Measurements from ENCODE around the gene HSPA12B.

Gene HSPA12B

GRCh38 chr20:3704087-3704486 lies 28.4 kb upstream of the HSPA12B start:
- no peak for DNase-seq

GRCh38 chr20:3705491-3705969 lies 27.0 kb upstream of the HSPA12B start:
- no peak for DNase-seq

GRCh38 chr20:3705970-3706739 lies 26.3 kb upstream of the HSPA12B start:
- no peak for DNase-seq

DNA sequence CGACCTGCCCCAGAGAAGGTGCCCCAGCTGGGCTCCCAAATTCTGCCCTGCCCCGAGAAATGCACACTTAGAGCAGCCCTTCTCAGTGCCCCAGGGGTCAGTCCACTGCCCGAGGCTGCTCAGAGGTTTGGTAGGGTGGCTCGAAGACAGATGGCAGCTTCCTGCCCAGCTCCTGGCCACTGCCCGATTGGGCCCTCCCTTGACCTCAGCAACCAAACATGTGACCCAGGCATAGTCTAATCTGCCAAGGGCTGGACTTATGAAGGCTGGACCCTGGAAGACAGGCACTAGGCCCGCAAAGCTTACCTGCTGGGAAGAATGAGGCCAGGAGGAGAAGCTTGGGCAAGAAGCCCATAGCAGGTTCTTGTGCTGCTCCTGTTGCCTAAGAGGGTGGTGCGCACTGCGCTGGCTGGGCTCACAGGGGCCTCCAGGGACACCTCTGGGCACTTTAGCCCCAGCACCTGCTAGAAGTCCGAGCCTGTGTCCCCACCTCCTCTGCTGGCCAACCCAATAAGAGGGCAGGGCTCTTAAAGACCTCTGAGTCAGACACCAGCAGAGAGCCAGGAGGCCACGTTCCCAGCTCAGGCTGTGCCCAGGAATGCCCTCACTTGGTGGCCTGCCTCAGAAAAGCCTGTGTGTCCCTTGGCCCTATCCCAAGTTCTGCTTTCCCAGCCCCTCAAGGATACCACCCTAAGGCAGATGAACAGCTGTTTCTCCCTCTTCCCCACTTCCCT lies 25.5 kb upstream of the HSPA12B start:
- DNase-seq, result no peak

DNA sequence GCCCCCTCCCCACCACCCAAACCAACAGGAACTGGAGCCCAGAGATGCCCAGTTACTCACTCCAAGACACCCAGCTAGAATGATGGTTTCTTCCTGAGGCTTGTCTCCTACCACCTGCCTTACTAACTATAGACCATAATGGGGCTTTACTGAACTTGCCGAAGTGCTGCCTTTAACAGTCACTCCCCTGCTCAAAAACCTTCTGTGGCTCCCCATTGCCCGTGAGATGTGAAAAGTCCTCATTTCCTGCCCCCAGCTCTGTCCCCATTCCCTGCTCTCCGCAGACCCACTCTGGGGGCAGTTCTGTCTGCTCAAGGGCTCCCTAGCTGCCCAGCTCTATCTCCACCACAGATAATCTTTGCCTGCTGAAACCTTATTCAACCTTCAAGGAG lies 25.0 kb upstream of the HSPA12B start:
- DNase-seq, result no peak

- no peak for DNase-seq
These were observed 22.4 kb upstream of the HSPA12B start for GRCh38 chr20:3710011-3710466.

DNA sequence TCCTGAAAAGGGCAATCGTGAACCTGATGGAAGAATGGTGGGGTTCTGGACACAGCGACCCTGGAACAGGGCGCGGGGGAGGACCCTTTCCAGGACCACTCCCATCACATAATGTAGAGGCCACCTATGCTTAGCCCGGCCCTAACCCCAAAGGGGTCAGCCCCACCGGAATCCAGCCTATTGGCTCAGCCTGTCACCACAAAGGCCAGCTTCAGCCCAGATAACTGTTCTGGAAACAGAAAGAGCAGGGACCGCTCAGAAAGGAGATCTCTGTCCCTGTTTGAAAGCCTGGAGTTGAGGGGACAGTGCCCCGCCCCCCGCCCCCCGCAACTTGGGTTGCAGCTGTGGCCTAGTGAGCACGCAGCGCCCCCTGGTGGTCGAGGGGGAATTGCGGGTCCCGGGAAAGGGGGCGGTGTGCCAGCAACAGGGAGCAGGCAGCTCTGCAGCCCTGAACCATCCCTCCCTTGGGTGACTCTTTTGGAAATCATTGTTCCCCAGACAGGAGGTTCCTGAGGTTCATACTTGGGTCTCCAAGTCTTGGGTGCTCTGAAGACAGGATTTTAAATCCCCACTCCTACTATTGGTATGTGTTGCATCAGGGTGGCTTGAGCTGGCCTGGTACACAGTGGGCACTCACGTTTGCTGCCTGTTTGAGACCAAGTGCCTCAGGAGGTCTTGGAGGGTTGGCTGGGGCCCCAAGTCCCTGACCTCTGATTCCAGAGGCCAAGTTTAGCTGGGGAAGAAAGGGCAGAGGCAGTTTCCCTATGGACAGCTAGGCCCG lies 21.6 kb upstream of the HSPA12B start:
- peak; percentile 6 for DNase-seq

GRCh38 chr20:3711484-3711941 lies 21.0 kb upstream of the HSPA12B start:
- DNase-seq, result no peak

GRCh38 chr20:3712279-3712873 lies 20.1 kb upstream of the HSPA12B start, which contains the start of gene SIGLEC1:
TSS of gene SIGLEC1 (minus strand) at chr20:3712600. CDS start at chr20:3707128, 5,472 bp downstream.
- no peak for DNase-seq

GRCh38 chr20:3714092-3714491 lies 18.4 kb upstream of the HSPA12B start:
- no peak for DNase-seq

- DNase-seq, result no peak
These were observed 16.2 kb upstream of the HSPA12B start for GRCh38 chr20:3716195-3716834.

- DNase-seq, result no peak
These were observed 13.4 kb upstream of the HSPA12B start for GRCh38 chr20:3719046-3719445.

GRCh38 chr20:3720068-3720467 lies 12.4 kb upstream of the HSPA12B start:
- no peak for DNase-seq

- DNase-seq, result no peak
These were observed 11.9 kb upstream of the HSPA12B start for GRCh38 chr20:3720626-3721025.

- DNase-seq, result no peak
These were observed 10.6 kb upstream of the HSPA12B start for GRCh38 chr20:3721912-3722311.

GRCh38 chr20:3723284-3723683 lies 9.2 kb upstream of the HSPA12B start:
- DNase-seq, result no peak

- no peak for DNase-seq
These were observed 8.1 kb upstream of the HSPA12B start for GRCh38 chr20:3724356-3724755.

GRCh38 chr20:3727401-3728021 lies 5.0 kb upstream of the HSPA12B start:
- no peak for DNase-seq

- DNase-seq, result no peak
These were observed 4.1 kb upstream of the HSPA12B start for GRCh38 chr20:3728354-3728753.

DNA sequence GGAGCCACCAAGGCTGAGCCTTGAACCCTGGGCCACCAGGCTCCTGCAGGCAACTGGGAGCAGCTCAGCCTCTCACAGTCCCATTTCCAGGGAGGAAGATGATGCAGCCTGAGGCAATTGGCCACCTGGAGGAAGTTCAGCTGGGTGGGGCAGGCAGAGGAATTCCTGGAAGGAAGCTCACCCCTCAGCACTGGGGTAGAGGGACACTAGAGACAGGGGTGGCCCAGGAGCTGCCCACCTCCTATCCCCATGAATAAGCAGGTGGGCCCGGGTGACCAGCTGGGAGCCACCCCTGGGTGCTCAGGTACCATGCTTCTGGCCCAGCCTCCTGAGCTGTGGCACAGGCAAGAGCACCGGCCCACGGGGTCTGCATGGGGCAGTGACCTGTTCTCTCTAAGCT lies 3.6 kb upstream of the HSPA12B start:
- no peak for DNase-seq

DNA sequence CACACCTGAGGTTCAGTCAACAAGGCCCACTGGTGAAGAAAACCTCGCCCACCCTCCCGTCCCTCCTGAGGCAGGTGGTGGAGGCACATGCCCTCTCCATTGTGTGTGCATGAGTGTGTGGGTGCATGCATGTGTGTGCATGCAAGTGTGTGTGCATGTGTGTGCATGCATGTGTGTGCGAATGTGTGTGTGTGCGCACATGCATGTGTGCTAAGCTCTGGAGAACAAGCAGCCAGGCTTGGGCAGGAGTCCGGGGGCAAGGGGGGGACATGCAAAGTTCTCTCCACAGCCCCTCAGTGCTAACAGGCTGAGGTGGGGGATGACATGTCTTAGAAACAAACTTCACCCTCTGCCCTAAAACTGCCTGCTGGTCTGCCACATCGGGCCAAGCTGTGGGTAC lies 3.1 kb upstream of the HSPA12B start:
- no peak for DNase-seq

All from NCI-H2029 (cell line).